IMR-90 (cell line): ENCODE results near the gene FAM151B. TPM values are rescaled to one million over a fixed set of nuclear protein-coding genes. Genes with fewer than 3 reads are reported as not detected.

Experiments
- ATAC-seq: fragments of 200-7000 bp; cut with Tn5 transposase; 2 replicates; pipeline ENCODE4 v1.9.1; 2020; ENCODE audit warnings: low read depth, mild to moderate bottlenecking, moderate library complexity
- BruUV-seq: library from RNA; stranded (reverse); fragments of 400-500 nt; replicated peaks from 2 replicates; lab custom pipeline; 2021; lab: Mats Ljungman, UMichigan
- CTCF ChIA-PET: fragments of 300-600 bp; formaldehyde crosslinking; extraction: SDS; loops from one replicate; lab custom pipeline; 2021; ENCODE audit warnings: antibody characterized with exemption; lab: Yijun Ruan, JAX
- POLR2A ChIA-PET: fragments of 300-600 bp; sonication (Branson Sonifier 250); formaldehyde crosslinking; loops from one replicate; lab custom pipeline; 2022; ENCODE audit warnings: antibody characterized with exemption; ENCODE audit not compliant: unreplicated experiment; lab: Charles Lee
- DNase-seq: peaks from one replicate; pipeline ENCODE4 v3.0.0; 2013
- H2AFZ ChIP-seq: replicated peaks from 2 replicates; pipeline ENCODE3; 2013; ENCODE audit warnings: low read length, mild to moderate bottlenecking; ENCODE audit not compliant: poor library complexity
- H2AK5ac ChIP-seq: 2 replicates; pipeline ENCODE4 v1.6.1; 2013; ENCODE audit warnings: low read depth, low read length, inconsistent platforms
- H2AK9ac ChIP-seq: replicated peaks from 2 replicates; pipeline ENCODE3; 2013; ENCODE audit warnings: mild to moderate bottlenecking, low read depth, low read length, moderate library complexity; ENCODE audit not compliant: poor library complexity
- H2BK120ac ChIP-seq: 2 replicates; pipeline ENCODE4 v1.6.1; 2013; ENCODE audit warnings: low read depth, low read length, inconsistent platforms
- H2BK15ac ChIP-seq: 3 replicates; pipeline ENCODE4 v1.6.1; 2013; ENCODE audit warnings: low read depth, low read length, inconsistent platforms
- H2BK20ac ChIP-seq: 2 replicates; pipeline ENCODE4 v1.6.1; 2013; ENCODE audit warnings: low read depth, mild to moderate bottlenecking, inconsistent platforms, low read length, moderate library complexity
- H2BK5ac ChIP-seq: 2 replicates; pipeline ENCODE4 v1.6.1; 2013; ENCODE audit warnings: mild to moderate bottlenecking, low read depth, low read length, inconsistent platforms; ENCODE audit not compliant: poor library complexity, severe bottlenecking
- H3K14ac ChIP-seq: replicated peaks from 2 replicates; pipeline ENCODE4 v1.6.1; 2013; ENCODE audit warnings: low read depth, low read length, inconsistent platforms
- H3K18ac ChIP-seq: 2 replicates; pipeline ENCODE4 v1.6.1; 2013; ENCODE audit warnings: low read depth, low read length, control low read depth
- H3K23ac ChIP-seq: 2 replicates; pipeline ENCODE4 v1.6.1; 2013; ENCODE audit warnings: low read depth, low read length, inconsistent platforms
- H3K27ac ChIP-seq: 2 replicates; pipeline ENCODE4 v1.5.1; 2013; ENCODE audit warnings: mild to moderate bottlenecking, control low read depth, low read length; ENCODE audit not compliant: insufficient read depth
- H3K27me3 ChIP-seq: 2 replicates; pipeline ENCODE4 v1.6.1; 2013; ENCODE audit warnings: low read length; ENCODE audit not compliant: control insufficient read depth, insufficient read depth
- H3K36me3 ChIP-seq: 2 replicates; pipeline ENCODE4 v1.6.1; 2013; ENCODE audit warnings: low read length, mixed read lengths; ENCODE audit not compliant: control insufficient read depth, insufficient read depth
- H3K4ac ChIP-seq: 2 replicates; pipeline ENCODE4 v1.6.1; 2013; ENCODE audit warnings: low read depth, low read length, inconsistent platforms
- H3K4me1 ChIP-seq: 2 replicates; pipeline ENCODE4 v1.6.1; 2013; ENCODE audit warnings: low read length, mixed read lengths; ENCODE audit not compliant: control insufficient read depth, insufficient read depth
- H3K4me2 ChIP-seq: 2 replicates; pipeline ENCODE4 v1.6.1; 2013; ENCODE audit warnings: low read depth, mild to moderate bottlenecking, control low read depth, low read length, moderate library complexity
- H3K4me3 ChIP-seq: 2 replicates; pipeline ENCODE4 v1.5.1; 2013; ENCODE audit warnings: low read depth, mild to moderate bottlenecking, control low read depth, low read length, moderate library complexity; ENCODE audit not compliant: insufficient read depth
- H3K56ac ChIP-seq: 2 replicates; pipeline ENCODE4 v1.6.1; 2013; ENCODE audit warnings: low read length, inconsistent platforms; ENCODE audit not compliant: insufficient read depth; ENCODE audit errors: extremely low read depth
- H3K79me1 ChIP-seq, 2 experiments: 2 replicates each; pipeline ENCODE4 v1.6.1; 2013; ENCODE audit warnings: low read length in 2 of 2, inconsistent platforms in 1 of 2, low read depth in 1 of 2
- H3K9ac ChIP-seq: 2 replicates; pipeline ENCODE4 v1.6.1; 2013; ENCODE audit warnings: low read depth, low read length, control low read depth
- H3K9me1 ChIP-seq: 2 replicates; pipeline ENCODE4 v1.6.1; 2013; ENCODE audit warnings: low read length, inconsistent platforms; ENCODE audit not compliant: insufficient read depth
- H3K9me3 ChIP-seq: 2 replicates; pipeline ENCODE4 v1.6.1; 2013; ENCODE audit warnings: low read length; ENCODE audit not compliant: control insufficient read depth, insufficient read depth
- H4K20me1 ChIP-seq: 2 replicates; pipeline ENCODE4 v1.6.1; 2013; ENCODE audit warnings: low read length, inconsistent platforms; ENCODE audit not compliant: insufficient read depth
- H4K5ac ChIP-seq: 2 replicates; pipeline ENCODE4 v1.6.1; 2013; ENCODE audit warnings: mild to moderate bottlenecking, low read depth, low read length, control low read depth
- H4K8ac ChIP-seq, 2 experiments: 2 replicates each; pipeline ENCODE4 v1.6.1; 2013; ENCODE audit warnings: low read depth in 2 of 2, low read length in 2 of 2, control low read depth in 1 of 2, inconsistent platforms in 1 of 2
- H4K91ac ChIP-seq: 2 replicates; pipeline ENCODE4 v1.6.1; 2013; ENCODE audit warnings: low read depth, low read length, inconsistent platforms; ENCODE audit not compliant: insufficient read depth
- MAZ ChIP-seq: IDR thresholded peaks from 2 replicates; pipeline ENCODE4 v1.6.1; 2012; ENCODE audit warnings: low read depth, mild to moderate bottlenecking, low read length, improper control_type of control experiment, moderate library complexity, borderline replicate concordance
- MXI1 ChIP-seq: IDR thresholded peaks from 2 replicates; pipeline ENCODE4 v1.6.1; 2012; ENCODE audit warnings: low read depth, mild to moderate bottlenecking, low read length, moderate library complexity, borderline replicate concordance
- NFE2L2 ChIP-seq: fragments of 150-350 bp; IDR thresholded peaks from 2 replicates; pipeline ENCODE4 v1.6.1; 2016; ENCODE audit warnings: low read depth, mild to moderate bottlenecking, low read length
- RAD21 ChIP-seq: IDR thresholded peaks from 2 replicates; pipeline ENCODE4 v1.6.1; 2012; ENCODE audit warnings: low read length, improper control_type of control experiment
- RFX5 ChIP-seq: IDR thresholded peaks from 2 replicates; pipeline ENCODE4 v1.8.0; 2012; ENCODE audit warnings: low read depth, mild to moderate bottlenecking, low read length, moderate library complexity
- WGBS, 2 experiments: methylation state at CpG; one replicate each; pipeline versions ENCODE4 v1.1.5 to v1.1.7; 2013; ENCODE audit warnings: missing lambda C conversion rate in 2 of 2; ENCODE audit not compliant: insufficient read length in 1 of 2; ENCODE audit errors: extremely low coverage in 2 of 2; 5-methylcytosine and 5-hydroxymethylcytosine counted together
- dilution Hi-C: fragments of 300-500 bp; cut with HindIII; formaldehyde crosslinking; loops from one replicate; pipeline ENCODE4 v1.14.3; 2018; ENCODE audit warnings: low sequenced_read_pairs; ENCODE audit not compliant: unreplicated experiment
- in situ Hi-C: fragments of 300-500 bp; cut with MboI; formaldehyde crosslinking; loops from 3 replicates; pipeline ENCODE4 v1.14.3; 2019; ENCODE audit warnings: low sequenced_read_pairs, inconsistent platforms, mixed read lengths
- intact Hi-C: fragments of 100-400 bp; cut with micrococcal nuclease; formaldehyde crosslinking; loops from 2 replicates; pipeline ENCODE4 v1.10.0; 2022
- polyA plus RNA-seq, 3 experiments: library from polyadenylated mRNA; depleted of rRNA; stranded (reverse); fragments of >200 nt; gene quantifications; 2 replicates each; pipeline ENCODE4 v1.2.3, GENCODE V29; 2012; ENCODE audit warnings: low replicate concordance in 1 of 3
- total RNA-seq: library from RNA; depleted of rRNA; stranded (reverse); fragments of >200 nt; gene quantifications from 2 replicates; pipeline ENCODE4 v1.2.3, GENCODE V29; 2012
- TF ChIP-seq, protein P1 (sequence below): fragments of 150-350 bp; IDR thresholded peaks from 2 replicates; pipeline ENCODE4 v1.6.1; 2017; ENCODE audit warnings: mild to moderate bottlenecking, antibody characterized with exemption, low read length, low read depth

The FAM151B gene
- total and polyA plus RNA-seq, 2 of the 4 experiments (the other 2 are of a cell fraction) = 1.0 to 2.9 TPM

DNA sequence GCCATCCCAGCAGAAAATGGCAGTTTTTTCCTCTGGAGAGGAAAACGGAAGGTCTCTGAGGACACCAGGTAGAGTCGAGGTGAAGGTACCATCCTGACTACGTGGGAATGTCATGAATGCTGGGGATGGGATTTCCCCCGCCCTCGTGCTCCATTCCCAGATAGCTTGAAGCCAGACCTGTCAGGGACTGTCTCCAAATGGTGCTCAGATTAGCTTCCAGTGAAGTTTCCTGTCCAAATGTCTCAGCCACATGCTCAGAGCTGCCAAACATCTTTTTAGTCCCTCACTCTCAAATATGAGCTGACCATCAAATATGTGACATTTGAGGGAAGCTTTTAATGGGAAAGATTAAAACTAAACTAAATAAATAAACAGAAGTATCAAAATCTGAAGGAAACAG is 89.8 kb downstream of the FAM151B start:
- dilution Hi-C loops (no loop called here), in situ Hi-C loops (no loop called here), intact Hi-C loops (no loop called here)
- POLR2A ChIA-PET = no interaction called here
- H3K79me1 ChIP-seq = no peaks in the 10 kb centered on the region
- H4K5ac ChIP-seq = no peak overlapping the region
- no peak overlapping the region for H2BK5ac ChIP-seq
- no peak overlapping the region for H3K27ac ChIP-seq
- no peak overlapping the region for H3K4ac ChIP-seq
- no peak overlapping the region for H2AK9ac ChIP-seq
- H3K9ac ChIP-seq = no peak overlapping the region
- H2AK5ac ChIP-seq = no peak overlapping the region
- H3K23ac ChIP-seq = no peak overlapping the region
- no peak overlapping the region for H3K18ac ChIP-seq
- no peak overlapping the region for H3K4me3 ChIP-seq
- no TSS peak for BruUV-seq
- CTCF ChIA-PET = no interaction called here
- ATAC-seq = no peak
- H4K91ac ChIP-seq = no peak overlapping the region
- peaks cover 13% of the 10 kb centered on the region for H3K27me3 ChIP-seq
- no peak for DNase-seq
- no peaks in the 10 kb centered on the region for H4K20me1 ChIP-seq
- H2BK15ac ChIP-seq = no peak overlapping the region
- no peak overlapping the region for H3K4me2 ChIP-seq
- H4K8ac ChIP-seq = no peak overlapping the region
- WGBS, 2 experiments = no CpG with 5 or more reads among the region's 5 CpGs
- H3K9me1 ChIP-seq = no peaks in the 10 kb centered on the region
- H3K36me3 ChIP-seq = no peaks in the 10 kb centered on the region
- peak overlapping the region; percentile 49 for H2AFZ ChIP-seq
- no peak overlapping the region for H2BK120ac ChIP-seq
- no peak overlapping the region for H2BK20ac ChIP-seq
- TF ChIP-seq NFE2L2 (no peak), MAZ (no peak), RFX5 (no peak), RAD21 (no peak), MXI1 (no peak)
- TF ChIP-seq, protein P1, sequence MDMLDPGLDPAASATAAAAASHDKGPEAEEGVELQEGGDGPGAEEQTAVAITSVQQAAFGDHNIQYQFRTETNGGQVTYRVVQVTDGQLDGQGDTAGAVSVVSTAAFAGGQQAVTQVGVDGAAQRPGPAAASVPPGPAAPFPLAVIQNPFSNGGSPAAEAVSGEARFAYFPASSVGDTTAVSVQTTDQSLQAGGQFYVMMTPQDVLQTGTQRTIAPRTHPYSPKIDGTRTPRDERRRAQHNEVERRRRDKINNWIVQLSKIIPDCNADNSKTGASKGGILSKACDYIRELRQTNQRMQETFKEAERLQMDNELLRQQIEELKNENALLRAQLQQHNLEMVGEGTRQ = no peak
- H3K4me1 ChIP-seq = no peaks in the 10 kb centered on the region
- no peak overlapping the region for H3K14ac ChIP-seq
- no peaks in the 10 kb centered on the region; the same call in 1 of the 2 replicates for H3K9me3 ChIP-seq
- no peak overlapping the region for H3K56ac ChIP-seq
